Heart left ventricle (tissue), 16 donors: ENCODE measurements around the gene TBC1D7. TPM values are rescaled to one million over a fixed set of nuclear protein-coding genes. Genes with fewer than 3 reads are reported as not detected.
A peak's percentile ranks its signal among the peaks of the same experiment; 100 is the strongest.

Experiments used
- ATAC-seq, 4 donors: fragments of 200-7000 bp; cut with Tn5 transposase; one replicate each; pipeline ENCODE4 v1.9.1; 2020 to 2022; ENCODE audit warnings: moderate library complexity in 4 of 4, mild to moderate bottlenecking in 3 of 4, moderate number of reproducible peaks in 1 of 4
- DNase-seq, 5 donors: peaks; one replicate each; pipeline ENCODE4 v3.0.0-alpha.2; 2020
- H3K27ac ChIP-seq, 12 donors: fragments of 200-600 bp; sonication (generic) in 4 of 12; one replicate each; pipeline versions ENCODE4 v1.5.0 to v1.8.0; 2016 to 2022; ENCODE audit warnings: mild to moderate bottlenecking in 2 of 12
- H3K27me3 ChIP-seq, 9 donors: fragments of 200-600 bp; sonication (generic) in 2 of 9; one replicate each; pipeline versions ENCODE4 v1.5.1 to v1.8.0; 2016 to 2022; ENCODE audit warnings: mild to moderate bottlenecking in 3 of 9
- H3K36me3 ChIP-seq, 9 donors: fragments of 200-600 bp; sonication (generic) in 2 of 9; one replicate each; pipeline versions ENCODE4 v1.5.0 to v1.8.0; 2018 to 2022; ENCODE audit warnings: mild to moderate bottlenecking in 2 of 9
- H3K4me1 ChIP-seq, 12 donors: fragments of 200-600 bp; sonication (generic) in 4 of 12; one replicate each; pipeline versions ENCODE4 v1.5.0 to v1.8.0; 2016 to 2022; ENCODE audit warnings: mild to moderate bottlenecking in 3 of 12
- H3K4me3 ChIP-seq, 12 donors: fragments of 200-600 bp; sonication (generic) in 4 of 12; one replicate each; pipeline versions ENCODE4 v1.5.0 to v1.8.0; 2017 to 2022; ENCODE audit warnings: mild to moderate bottlenecking in 9 of 12, moderate library complexity in 4 of 12
- H3K9me3 ChIP-seq, 12 donors: fragments of 200-600 bp; sonication (generic) in 4 of 12; one replicate each; pipeline versions ENCODE4 v1.5.0 to v1.8.0; 2016 to 2022; ENCODE audit warnings: mild to moderate bottlenecking in 1 of 12
- CTCF ChIP-seq, 12 donors: fragments of 200-600 bp; sonication (generic) in 4 of 12; IDR thresholded peaks; one replicate each; pipeline versions ENCODE4 v1.5.0 to v1.8.0; 2018 to 2022; ENCODE audit warnings: antibody characterized with exemption in 12 of 12, mild to moderate bottlenecking in 5 of 12
- POLR2A ChIP-seq, 2 donors: fragments of 450-650 bp; IDR thresholded peaks; one replicate each; pipeline ENCODE4 v1.6.1; 2017; ENCODE audit warnings: antibody characterized with exemption in 2 of 2, mild to moderate bottlenecking in 2 of 2, moderate library complexity in 2 of 2
- WGBS, 4 donors: extraction: QIAGEN DNeasy Blood & Tissue Kit in 2 of 4; methylation state at CpG; one replicate each; pipeline versions ENCODE4 v1.1.5 to v1.1.7; 2013 to 2018; 5-methylcytosine and 5-hydroxymethylcytosine counted together
- intact Hi-C, 10 donors: fragments of 100-400 bp; cut with DNase I; formaldehyde crosslinking; loops; one replicate each; pipeline versions ENCODE4 v1.11.1 to v1.14.2; 2022
- polyA plus RNA-seq, 2 donors: library from polyadenylated mRNA; stranded (reverse); fragments of 200-250 nt; gene quantifications; one replicate each; pipeline ENCODE4 v1.2.3, GENCODE V29; 2013
- total RNA-seq, 9 donors: library from RNA; depleted of rRNA in 2 of 9; stranded (reverse); fragments of >200 nt in 2 of 9; fragmentation: NEBNext Ultra II Directional in 3 of 9; extraction: Animal tissue kit (Norgen Biotek cat#: 25700) in 3 of 9; gene quantifications; one replicate each; pipeline versions ENCODE4 v1.1.0 to v1.2.4, GENCODE V29; 2016 to 2023
- donor health status: ischemic (EF 13 %, LVEDD 7.1; RV severe dilation, severe dysfunction).
- donor health status: healthy with polysubstance abuse.
- donor health status: DM: no; HTN: yes; CAD: no.
- donor health status: DM: no; HTN: no; CAD: no.
- donor health status: ischemic (EF 25% LVEDD 6.9; RV normal size, moderate dysfunction).
- donor health status: ischemic (EF 25% LVEDD 5.7; RV mildly dilated, moderate dysfunction).
- donor health status: healthy.
- donor health status: DM: yes; HTN: yes; CAD: no.
- donor health status: ischemic (EF 35%, LVEDD 5.7; RV mildly dilated, moderate dysfunction).
- donor health status: nonischemic (EF 11% LVEDD 7.7; RV severe dilation, severe dysfunction).
- donor health status: DM: yes; HTN: yes; CAD: no.
- donor health status: PGD.
- donor health status: ischemic (EF 29% LVEDD 5.4; RV normal size, mild dysfunction).
- donor health status: nonischemic (EF 23%, LVEDD 6.1; RV moderate dilation, normal function).

The TBC1D7 gene
- total and polyA plus RNA-seq, 11 donors = 17.0 to 31.9 (median 22.9) TPM

DNA sequence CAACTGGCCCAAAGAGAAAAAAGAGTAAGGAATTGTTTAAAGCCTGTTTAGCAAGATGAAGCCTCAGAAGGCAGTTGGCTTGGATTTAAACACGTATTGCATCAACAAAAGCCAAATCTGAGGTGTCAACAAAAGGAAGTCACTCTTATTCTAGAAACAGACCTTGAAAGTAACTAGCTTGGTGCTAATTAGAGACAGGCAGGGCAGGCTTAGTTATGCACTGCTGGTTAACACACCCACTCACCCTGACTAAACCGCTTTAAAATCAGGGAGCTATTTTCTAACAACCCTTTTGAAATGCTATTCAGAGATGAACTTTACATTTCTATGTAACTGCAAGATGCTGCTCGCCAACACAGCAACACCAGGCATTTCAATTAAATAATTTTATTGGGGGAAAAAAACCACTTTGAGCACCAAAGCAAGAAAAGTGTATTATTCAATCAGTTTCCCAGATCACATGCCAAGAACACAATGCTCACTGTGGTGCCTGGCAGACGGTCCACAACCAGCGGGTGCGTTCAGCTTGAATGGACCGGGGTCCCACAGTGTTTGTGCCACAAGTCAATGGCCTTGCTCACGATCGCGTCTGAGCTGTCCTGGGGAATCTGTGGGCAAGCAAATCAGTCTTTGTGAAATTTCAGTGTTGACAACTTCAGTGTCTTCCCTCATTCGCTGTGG lies 23.6 kb downstream of the TBC1D7 start:
- Histone ChIP-seq H3K4me3 (no peak overlapping the region), H3K4me1 (peaks cover 0 to 48% (median 33%) of the 10 kb centered on the region in 12 donors), H3K27ac (peak overlapping the region in 7 of 12 donors; percentile 17 to 83 (median 69)), H3K9me3 (no peaks in the 10 kb centered on the region), H3K36me3 (peaks cover 0 to 78% (median 55%) of the 10 kb centered on the region in 9 donors), H3K27me3 (no peaks in the 10 kb centered on the region)
- no peak for ATAC-seq
- WGBS, 4 donors = 89 to 92% (median 91%) methylated on average over 11 of the region's 11 CpGs
- no peak for TF ChIP-seq CTCF (IDR thresholded peaks at IDR 0.05)
- no peak for TF ChIP-seq POLR2A (IDR thresholded peaks at IDR 0.05)
- intact Hi-C loops = loop anchor here in 2 of 10 donors (5.0 to 10.0 kb wide), 3 partner anchors 107 to 390 kb away; no protein-coding TSS in a partner anchor
- DNase-seq = no peak

DNA sequence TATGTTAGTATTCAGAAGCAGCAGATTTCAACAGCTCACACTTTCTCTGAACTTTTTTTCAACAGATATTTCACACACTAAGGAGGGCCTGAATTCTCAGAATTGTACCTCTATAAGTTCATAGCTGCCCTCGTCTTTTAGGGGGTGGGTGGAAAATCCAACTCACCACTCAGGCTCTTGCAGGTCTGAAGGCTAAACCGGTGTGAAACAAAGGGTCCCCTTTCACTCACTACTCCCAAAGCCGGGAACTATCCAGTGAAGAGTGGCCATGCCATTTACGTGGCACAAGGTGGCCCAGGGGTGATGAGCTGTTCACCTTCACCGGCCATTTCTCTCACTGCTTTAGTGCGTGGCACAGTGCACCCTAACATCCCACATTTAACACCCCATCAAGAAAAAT lies 24.2 kb downstream of the TBC1D7 start:
- 52 to 62% (median 62%) methylated on average over 6 of the region's 6 CpGs for WGBS, 4 donors
- H3K27me3 ChIP-seq = no peaks in the 10 kb centered on the region
- H3K27ac ChIP-seq = peak overlapping the region in 10 of 12 donors; percentile 17 to 88 (median 71)
- peaks cover 0 to 47% (median 33%) of the 10 kb centered on the region in 12 donors for H3K4me1 ChIP-seq
- no peaks in the 10 kb centered on the region for H3K9me3 ChIP-seq
- peak overlapping the region in 6 of 12 donors; percentile 4 to 39 (median 13) for H3K4me3 ChIP-seq
- H3K36me3 ChIP-seq = peaks cover 0 to 73% (median 55%) of the 10 kb centered on the region in 9 donors
- no peak for DNase-seq
- intact Hi-C loops = loop anchor here in 2 of 10 donors (10.0 kb wide), 2 partner anchors 289 to 389 kb away; no protein-coding TSS in a partner anchor
- no peak for ATAC-seq
- no peak for TF ChIP-seq CTCF (IDR thresholded peaks at IDR 0.05)
- no peak for TF ChIP-seq POLR2A (IDR thresholded peaks at IDR 0.05)

- peak overlapping the region; percentile 17 to 88 (median 70) for H3K27ac ChIP-seq
- peaks cover 0 to 71% (median 52%) of the 10 kb centered on the region in 9 donors for H3K36me3 ChIP-seq
- ATAC-seq = peak; percentile 59 to 86 (median 80)
- H3K4me1 ChIP-seq = peaks cover 0 to 42% (median 32%) of the 10 kb centered on the region in 12 donors
- 22 to 28% (median 26%) methylated on average over 7 of the region's 7 CpGs for WGBS, 4 donors
- no peaks in the 10 kb centered on the region for H3K27me3 ChIP-seq
- TF ChIP-seq CTCF (IDR thresholded peaks at IDR 0.05) (no peak), POLR2A (IDR thresholded peaks at IDR 0.05) (no peak)
- DNase-seq = peak; percentile 85 to 91 (median 87)
- no peaks in the 10 kb centered on the region for H3K9me3 ChIP-seq
- H3K4me3 ChIP-seq = peak overlapping the region in 7 of 12 donors; percentile 4 to 39 (median 15)
- intact Hi-C loops = loop anchor here in 2 of 10 donors (10.0 kb wide), 2 partner anchors 289 to 389 kb away; no protein-coding TSS in a partner anchor
Observed at GRCh38 chr6:13303668-13304017, 24.7 kb downstream of the TBC1D7 start.
